Small intestine (tissue), 7 donors: ENCODE measurements around the gene COL23A1. TPM values are rescaled to one million over a fixed set of nuclear protein-coding genes. Genes with fewer than 3 reads are reported as not detected.
A peak's percentile ranks its signal among the peaks of the same experiment; 100 is the strongest.

Experiments used
- DNase-seq, 2 donors: peaks; one replicate each; pipeline versions ENCODE4 v3.0.0 to v3.0.0-alpha.2; 2013
- FAIRE-seq: peaks from 2 replicates; lab custom pipeline; 2012; peaks lifted over from hg19 to GRCh38; lab: Jason Lieb, UNC
- H3K27ac ChIP-seq, 3 donors: one replicate each; pipeline ENCODE4 v1.5.1; 2013; ENCODE audit warnings: low read length in 2 of 3, mild to moderate bottlenecking in 2 of 3, control low read depth in 1 of 3, inconsistent platforms in 1 of 3, low read depth in 1 of 3, moderate library complexity in 1 of 3
- H3K27me3 ChIP-seq, 3 donors: one replicate each; pipeline ENCODE4 v1.6.1; 2013; ENCODE audit warnings: low read length in 3 of 3, inconsistent platforms in 1 of 3; ENCODE audit not compliant: control insufficient read depth in 3 of 3, insufficient read depth in 3 of 3
- H3K36me3 ChIP-seq, 3 donors: one replicate each; pipeline ENCODE4 v1.6.1; 2013; ENCODE audit warnings: low read length in 3 of 3, inconsistent platforms in 1 of 3, low read depth in 1 of 3, mild to moderate bottlenecking in 1 of 3, moderate library complexity in 1 of 3; ENCODE audit not compliant: control insufficient read depth in 3 of 3, insufficient read depth in 2 of 3
- H3K4me1 ChIP-seq, 3 donors: one replicate each; pipeline ENCODE4 v1.6.1; 2013; ENCODE audit warnings: low read length in 2 of 3, inconsistent platforms in 1 of 3, low read depth in 1 of 3, mild to moderate bottlenecking in 1 of 3, moderate library complexity in 1 of 3; ENCODE audit not compliant: control insufficient read depth in 3 of 3, insufficient read depth in 2 of 3
- H3K4me3 ChIP-seq, 3 donors: one replicate each; pipeline ENCODE4 v1.5.1; 2013; ENCODE audit warnings: low read length in 3 of 3, control low read depth in 1 of 3, inconsistent platforms in 1 of 3, low read depth in 1 of 3, mild to moderate bottlenecking in 1 of 3, moderate library complexity in 1 of 3
- H3K9me3 ChIP-seq, 2 donors: one replicate each; pipeline ENCODE4 v1.6.1; 2013; ENCODE audit warnings: low read depth in 1 of 2, low read length in 1 of 2; ENCODE audit not compliant: control insufficient read depth in 2 of 2, insufficient read depth in 1 of 2
- WGBS, 3 donors: extraction: QIAGEN DNeasy Blood & Tissue Kit; methylation state at CpG; one replicate each; pipeline ENCODE4 v1.1.7; 2013; 5-methylcytosine and 5-hydroxymethylcytosine counted together
- polyA plus RNA-seq, 4 donors: library from polyadenylated mRNA; stranded (reverse) in 3 of 4; unstranded in 1 of 4; fragments of 200-250 nt in 3 of 4; fragments of 120-200 nt in 1 of 4; gene quantifications; one replicate each; pipeline versions ENCODE4 v1.2.1 to v1.2.3, GENCODE V29; 2013
- donor health status: healthy with polysubstance abuse.
- donor health status: control.
- donor health status: control.
- donor health status: Bipolar disorder and iron deficiency.
- donor health status: healthy.

Gene COL23A1
- polyA plus RNA-seq, 4 donors: 1.4 to 3.2 (median 1.6) TPM; not detected in 1

GRCh38 chr5:178237431-178238312 is 352.5 kb downstream of the COL23A1 start:
- no peaks in the 10 kb centered on the region for H3K27me3 ChIP-seq
- peak; percentile 74 for DNase-seq
- no peak overlapping the region for H3K4me3 ChIP-seq
- H3K36me3 ChIP-seq: no peaks in the 10 kb centered on the region
- H3K9me3 ChIP-seq: no peaks in the 10 kb centered on the region
- H3K4me1 ChIP-seq: peaks cover 6 to 18% (median 8%) of the 10 kb centered on the region in 3 donors
- H3K27ac ChIP-seq: peak overlapping the region; percentile 15 to 83 (median 41)
- WGBS, 3 donors: 57 to 70% (median 57%) methylated on average over 13 of the region's 13 CpGs
- FAIRE-seq: no peak

- H3K36me3 ChIP-seq: peaks cover 0 to under 1% (median 0%) of the 10 kb centered on the region in 3 donors
- DNase-seq (no peak), FAIRE-seq (no peak)
- peak overlapping the region in 1 of 3 donors; percentile 41 for H3K27ac ChIP-seq
- peaks cover 6 to 18% (median 8%) of the 10 kb centered on the region in 3 donors for H3K4me1 ChIP-seq
- no peaks in the 10 kb centered on the region for H3K27me3 ChIP-seq
- WGBS, 3 donors: 48 to 66% (median 50%) methylated on average over 4 of the region's 4 CpGs
- H3K9me3 ChIP-seq: no peaks in the 10 kb centered on the region
- H3K4me3 ChIP-seq: no peak overlapping the region
Observed at GRCh38 chr5:178236679-178237078, 353.5 kb downstream of the COL23A1 start.

GRCh38 chr5:178236126-178236525 is 354.1 kb downstream of the COL23A1 start:
- H3K36me3 ChIP-seq: peaks cover 0 to 6% (median 0%) of the 10 kb centered on the region in 3 donors
- H3K27me3 ChIP-seq: no peaks in the 10 kb centered on the region
- H3K4me3 ChIP-seq: no peak overlapping the region
- H3K9me3 ChIP-seq: no peaks in the 10 kb centered on the region
- DNase-seq: no peak
- FAIRE-seq: no peak
- H3K27ac ChIP-seq: no peak overlapping the region
- 90 to 98% (median 92%) methylated on average over 9 of the region's 9 CpGs for WGBS, 3 donors
- H3K4me1 ChIP-seq: peaks cover 8 to 22% (median 9%) of the 10 kb centered on the region in 3 donors

GRCh38 chr5:178235588-178235974 is 354.6 kb downstream of the COL23A1 start:
- H3K27ac ChIP-seq: no peak overlapping the region
- H3K4me3 ChIP-seq: no peak overlapping the region
- peaks cover 8 to 27% (median 9%) of the 10 kb centered on the region in 3 donors for H3K4me1 ChIP-seq
- DNase-seq (no peak), FAIRE-seq (no peak)
- no peaks in the 10 kb centered on the region for H3K9me3 ChIP-seq
- 71 to 91% (median 86%) methylated on average over 3 of the region's 3 CpGs for WGBS, 3 donors
- H3K36me3 ChIP-seq: peaks cover 0 to 10% (median 0%) of the 10 kb centered on the region in 3 donors
- no peaks in the 10 kb centered on the region for H3K27me3 ChIP-seq

- peaks cover under 1 to 15% (median 2%) of the 10 kb centered on the region in 3 donors for H3K36me3 ChIP-seq
- H3K4me1 ChIP-seq: peaks cover 9 to 33% (median 10%) of the 10 kb centered on the region in 3 donors
- no peak overlapping the region for H3K4me3 ChIP-seq
- H3K27me3 ChIP-seq: no peaks in the 10 kb centered on the region
- FAIRE-seq: no peak
- 22 to 26% (median 23%) methylated on average over 12 of the region's 12 CpGs for WGBS, 3 donors
- H3K9me3 ChIP-seq: no peaks in the 10 kb centered on the region
- peak; percentile 73 to 83 for DNase-seq
- H3K27ac ChIP-seq: no peak overlapping the region
Observed at GRCh38 chr5:178234750-178235587, 355.2 kb downstream of the COL23A1 start.

- no peak overlapping the region for H3K27ac ChIP-seq
- no peak for DNase-seq
- H3K4me3 ChIP-seq: no peak overlapping the region
- peaks cover 9 to 36% (median 15%) of the 10 kb centered on the region in 3 donors for H3K4me1 ChIP-seq
- H3K36me3 ChIP-seq: peaks cover 4 to 23% (median 7%) of the 10 kb centered on the region in 3 donors
- H3K9me3 ChIP-seq: no peaks in the 10 kb centered on the region
- FAIRE-seq: no peak
- 74 to 84% (median 75%) methylated on average over 7 of the region's 7 CpGs for WGBS, 3 donors
- no peaks in the 10 kb centered on the region for H3K27me3 ChIP-seq
Observed at GRCh38 chr5:178234121-178234749, 356.0 kb downstream of the COL23A1 start.

- peak overlapping the region; percentile 78 to 82 (median 80) for H3K4me3 ChIP-seq
- peaks cover 7 to 44% (median 14%) of the 10 kb centered on the region in 3 donors for H3K4me1 ChIP-seq
- no peak for FAIRE-seq
- H3K27me3 ChIP-seq: no peaks in the 10 kb centered on the region
- peaks cover 4 to 35% (median 10%) of the 10 kb centered on the region in 3 donors for H3K36me3 ChIP-seq
- no peaks in the 10 kb centered on the region for H3K9me3 ChIP-seq
- 68 to 70% (median 69%) methylated on average over 11 of the region's 11 CpGs for WGBS, 3 donors
- DNase-seq: no peak
- H3K27ac ChIP-seq: peak overlapping the region; percentile 90 to 99 (median 97)
Observed at GRCh38 chr5:178232920-178233429, 357.2 kb downstream of the COL23A1 start.
